A673 (cell line): Measurements from ENCODE around the gene ENTPD2.

Experiments
- CTCF ChIP-seq: fragments of 300-800, 200-600 bp; sonication (generic); conservative IDR thresholded peaks from 2 replicates; pipeline ENCODE4 v1.5.1; 2017; ENCODE audit warnings: low read depth, mild to moderate bottlenecking, antibody characterized with exemption, low read length, moderate library complexity, mixed read lengths
- EZH2 ChIP-seq: fragments of 200-600 bp; sonication (generic); IDR thresholded peaks from 2 replicates; pipeline ENCODE4 v1.6.1; 2017; ENCODE audit warnings: borderline replicate concordance, low read depth, mild to moderate bottlenecking, mixed read lengths, antibody characterized with exemption, low read length; ENCODE audit not compliant: poor library complexity, severe bottlenecking

GRCh38 chr9:137009938-137010732, 43.7 kb downstream of the ENTPD2 start:
- TF ChIP-seq CTCF (no peak), EZH2 (no peak)
